ENCODE data around the gene S1PR4.

GRCh38 chr19:3192684-3193083, 14.1 kb downstream of the S1PR4 start:
- no peak for TF ChIP-seq CTCF (IDR thresholded peaks at IDR 0.05; ENCODE audit: insufficient read depth, low read depth, low read length)
- TF ChIP-seq EZH2 (IDR thresholded peaks at IDR 0.05; ENCODE audit: insufficient read depth, low read length) = no peak

Data from astrocyte (in vitro differentiated cells and primary cell).